Mononuclear cell (primary cell): Measurements from ENCODE around the gene SUGP1. TPM values are rescaled to one million over a fixed set of nuclear protein-coding genes. Genes with fewer than 3 reads are reported as not detected.
"Not testable (repeated sequence)": the region's sequence is repeated elsewhere in the genome, so short reads cannot be mapped to it uniquely, and the experiment has no call there.

ENCODE experiments used
- H3K27me3 ChIP-seq: 2 replicates; pipeline ENCODE4 v1.6.0; 2011; ENCODE audit warnings: low read length, control low read depth; ENCODE audit not compliant: insufficient read depth
- H3K4me1 ChIP-seq: 2 replicates; pipeline ENCODE4 v1.5.1; 2011; ENCODE audit warnings: mild to moderate bottlenecking, low read length, control low read depth; ENCODE audit not compliant: insufficient read depth
- H3K4me3 ChIP-seq: 2 replicates; pipeline ENCODE4 v1.5.1; 2011; ENCODE audit warnings: mild to moderate bottlenecking, low read length, moderate library complexity
- H3K9me3 ChIP-seq: 2 replicates; pipeline ENCODE4 v1.5.1; 2011; ENCODE audit warnings: low read depth, mild to moderate bottlenecking, control low read depth, low read length
- total RNA-seq: library from RNA; depleted of rRNA; stranded (reverse); fragments of >200 nt; gene quantifications from one replicate; pipeline ENCODE4 v1.2.3, GENCODE V29; 2012

The SUGP1 gene
- total RNA-seq: 23.5 TPM

DNA sequence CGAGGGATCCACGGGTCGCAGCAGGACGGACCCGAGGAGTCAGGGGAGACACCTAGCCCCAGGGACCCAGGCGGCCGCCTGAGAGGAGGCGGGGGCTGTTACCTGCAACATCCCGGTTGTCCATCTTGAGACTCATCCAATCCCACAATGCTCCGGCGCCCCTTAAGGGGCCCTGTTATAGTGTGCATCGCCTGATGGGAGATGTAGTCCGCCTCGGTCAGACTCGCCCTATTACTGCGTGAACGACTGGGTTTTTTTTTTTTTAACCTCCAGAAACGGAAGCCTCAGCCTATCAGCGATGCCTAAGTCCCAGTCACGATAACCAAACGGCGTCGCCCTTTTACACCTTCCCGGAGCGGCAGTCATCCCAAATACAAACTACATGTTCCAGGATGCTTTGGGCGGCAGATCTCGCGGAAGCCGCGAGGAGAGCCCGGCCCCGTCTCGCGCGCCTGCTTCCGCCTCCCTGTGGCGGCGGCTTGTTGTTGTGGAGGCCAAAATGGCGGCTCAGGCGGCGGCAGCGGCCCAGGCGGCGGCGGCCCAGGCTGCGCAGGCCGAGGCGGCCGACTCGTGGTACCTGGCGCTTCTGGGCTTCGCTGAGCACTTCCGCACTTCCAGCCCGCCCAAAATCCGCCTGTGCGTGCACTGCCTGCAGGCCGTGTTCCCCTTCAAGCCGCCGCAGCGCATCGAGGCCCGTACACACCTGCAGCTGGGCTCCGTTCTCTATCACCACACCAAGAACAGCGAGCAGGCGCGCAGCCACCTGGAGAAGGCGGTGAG is at the start of gene SUGP1, which contains the start of gene MAU2:
Gene SUGP1, minus strand, starts transcription at position 149 of the 780 bp plus-strand sequence. Its CDS starts 13 bp downstream, at position 136.
Gene MAU2, plus strand, starts transcription at position 469 of the 780 bp plus-strand sequence. Its CDS starts 31 bp downstream, at position 500.
- peak within 1 kb of the TSS; percentile 98 for H3K4me3 ChIP-seq
- H3K4me1 ChIP-seq: peaks cover 38% of the 10 kb centered on the region
- H3K9me3 ChIP-seq: no peaks in the 10 kb centered on the region
- no peaks in the 10 kb centered on the region for H3K27me3 ChIP-seq

- no peaks in the 10 kb centered on the region for H3K9me3 ChIP-seq
Measured at GRCh38 chr19:19368087-19368486, 47.8 kb upstream of the SUGP1 start.

DNA sequence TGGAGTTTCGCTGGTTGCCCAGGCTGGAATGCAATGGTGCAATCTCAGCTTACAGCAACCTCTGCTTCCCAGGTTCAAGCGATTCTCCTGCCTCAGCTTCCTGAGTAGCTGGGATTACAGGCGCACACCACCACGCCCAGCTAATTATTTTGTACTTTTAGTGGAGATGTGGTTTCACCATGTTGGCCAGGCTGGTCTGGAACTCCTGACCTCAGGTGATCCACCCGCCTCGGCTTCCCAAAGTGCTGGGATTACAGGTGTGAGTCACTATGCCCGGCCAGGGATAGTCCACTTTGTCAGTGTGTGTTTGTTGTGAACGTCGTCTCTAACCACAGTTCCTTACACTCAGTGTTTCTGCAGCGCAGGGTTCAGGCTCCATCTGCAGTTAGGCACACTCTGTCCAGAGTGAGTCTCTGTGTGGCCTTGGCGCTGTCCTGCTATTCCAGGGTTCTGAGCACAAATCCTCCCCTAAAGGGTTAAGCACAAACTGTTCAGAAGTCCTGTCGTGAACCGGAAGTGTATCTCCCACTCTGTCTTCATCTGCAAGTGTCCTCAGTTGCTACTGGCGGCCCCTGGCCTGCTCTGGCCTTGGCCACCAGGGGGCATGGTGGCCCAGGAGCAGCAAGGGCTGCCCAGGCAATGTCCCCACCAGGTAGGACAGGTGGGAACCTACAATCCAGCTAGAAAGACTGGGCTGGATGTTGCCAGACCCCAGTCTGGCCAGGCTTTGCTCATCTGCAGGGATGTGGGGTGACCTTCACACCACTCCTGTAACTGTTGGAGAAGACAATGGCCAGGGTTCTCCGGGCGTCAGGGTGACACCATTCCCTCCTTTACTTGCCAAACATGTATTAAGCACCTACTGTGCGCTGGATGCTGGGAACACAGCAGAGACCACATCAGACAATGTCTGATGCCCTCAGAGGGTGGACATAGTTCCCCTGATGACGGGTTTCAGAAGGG is 46.4 kb upstream of the SUGP1 start:
- Histone ChIP-seq H3K4me3 (no peak overlapping the region), H3K9me3 (no peaks in the 10 kb centered on the region), H3K27me3 (no peaks in the 10 kb centered on the region), H3K4me1 (peaks cover 25% of the 10 kb centered on the region)

More at GRCh38 chr19:19368087-19368486, 47.8 kb upstream of the SUGP1 start:
- no peak overlapping the region for H3K4me3 ChIP-seq
- peaks cover 38% of the 10 kb centered on the region for H3K4me1 ChIP-seq
- no peaks in the 10 kb centered on the region for H3K27me3 ChIP-seq

DNA sequence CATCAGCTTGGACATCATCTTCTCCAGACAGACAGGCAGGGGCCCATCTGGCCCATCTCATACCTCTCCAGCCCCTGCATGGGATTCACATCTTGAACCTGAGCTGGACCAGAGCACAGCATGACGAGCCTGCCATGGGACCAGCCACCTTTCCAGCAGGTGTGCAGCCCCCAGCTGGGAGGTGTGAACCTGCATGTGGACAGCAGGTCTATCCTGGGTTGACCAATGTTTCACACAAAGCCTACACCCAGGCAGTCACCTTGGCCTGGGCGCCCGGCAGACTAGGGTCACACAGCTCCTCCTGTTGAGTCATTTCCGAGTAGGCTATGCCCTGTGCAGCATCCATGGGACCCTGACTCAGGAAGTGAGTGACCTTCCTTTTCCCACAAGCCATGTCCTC is 41.8 kb upstream of the SUGP1 start:
- peaks cover 36% of the 10 kb centered on the region for H3K4me1 ChIP-seq

GRCh38 chr19:19361075-19361594 is 40.8 kb upstream of the SUGP1 start:
- Histone ChIP-seq H3K4me3 (no peak overlapping the region), H3K9me3 (no peaks in the 10 kb centered on the region), H3K4me1 (peaks cover 28% of the 10 kb centered on the region), H3K27me3 (no peaks in the 10 kb centered on the region)

More for the DNA sequence above, 41.8 kb upstream of the SUGP1 start:
- H3K27me3 ChIP-seq: no peaks in the 10 kb centered on the region
- H3K9me3 ChIP-seq: no peaks in the 10 kb centered on the region
- H3K4me3 ChIP-seq: no peak overlapping the region

- Histone ChIP-seq H3K4me3 (no peak overlapping the region), H3K9me3 (no peaks in the 10 kb centered on the region), H3K4me1 (peaks cover 10% of the 10 kb centered on the region), H3K27me3 (no peaks in the 10 kb centered on the region)
Measured at GRCh38 chr19:19356901-19357566, 36.7 kb upstream of the SUGP1 start.

DNA sequence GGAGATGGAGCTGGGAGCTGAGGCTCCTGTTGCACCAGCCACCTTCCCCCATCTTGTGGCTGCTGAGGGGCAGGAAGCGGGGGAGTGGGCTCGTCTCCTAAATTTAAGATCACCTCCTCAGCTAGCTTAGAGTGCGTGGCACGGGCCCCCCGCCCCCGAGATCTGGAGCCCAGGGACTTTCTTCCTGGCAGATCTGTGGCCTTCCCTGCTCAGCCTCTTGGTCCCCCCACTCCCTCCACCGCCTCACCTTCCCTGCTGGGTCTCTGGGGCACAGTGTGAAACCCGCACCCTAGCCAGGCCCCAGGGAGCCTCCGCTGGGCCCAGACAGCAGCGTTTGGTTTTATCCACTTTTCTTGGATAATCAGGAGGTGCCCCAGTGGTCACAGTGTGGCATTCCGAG is 36.2 kb upstream of the SUGP1 start:
- H3K9me3 ChIP-seq: no peaks in the 10 kb centered on the region
- H3K4me1 ChIP-seq: peaks cover 10% of the 10 kb centered on the region
- no peaks in the 10 kb centered on the region for H3K27me3 ChIP-seq
- no peak overlapping the region for H3K4me3 ChIP-seq

- H3K9me3 ChIP-seq: no peaks in the 10 kb centered on the region
- no peaks in the 10 kb centered on the region for H3K27me3 ChIP-seq
- peaks cover 2% of the 10 kb centered on the region for H3K4me1 ChIP-seq
- H3K4me3 ChIP-seq: no peak overlapping the region
Measured at GRCh38 chr19:19355606-19356139, 35.4 kb upstream of the SUGP1 start.

GRCh38 chr19:19354932-19355331 is 34.6 kb upstream of the SUGP1 start:
- Histone ChIP-seq H3K27me3 (no peaks in the 10 kb centered on the region), H3K9me3 (no peaks in the 10 kb centered on the region), H3K4me1 (no peaks in the 10 kb centered on the region), H3K4me3 (no peak overlapping the region)

DNA sequence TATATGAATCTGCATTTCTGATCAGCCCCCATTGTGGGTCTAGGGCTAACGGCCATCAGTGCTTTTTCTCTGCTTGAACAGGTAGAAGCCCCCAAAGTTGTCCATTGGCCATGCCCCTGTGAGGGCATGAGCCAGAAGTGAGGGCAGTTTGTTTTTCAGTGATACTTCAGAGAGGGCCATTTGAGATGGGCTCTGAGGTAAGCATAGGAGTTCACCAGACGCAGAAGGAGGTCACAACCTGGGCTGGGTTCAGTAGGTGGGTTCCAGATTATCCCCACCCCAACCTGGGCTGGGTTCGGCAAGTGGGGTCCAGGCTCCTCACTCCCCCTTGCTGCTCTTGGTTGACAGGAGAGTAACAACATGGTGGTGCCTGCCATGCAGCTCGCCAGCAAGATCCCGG is 33.7 kb upstream of the SUGP1 start:
- no peaks in the 10 kb centered on the region for H3K9me3 ChIP-seq
- H3K4me3 ChIP-seq: no peak overlapping the region
- H3K4me1 ChIP-seq: no peaks in the 10 kb centered on the region
- no peaks in the 10 kb centered on the region for H3K27me3 ChIP-seq

- no peak overlapping the region for H3K4me3 ChIP-seq
- H3K4me1 ChIP-seq: no peaks in the 10 kb centered on the region
- no peaks in the 10 kb centered on the region for H3K9me3 ChIP-seq
- H3K27me3 ChIP-seq: no peaks in the 10 kb centered on the region
Measured at GRCh38 chr19:19352823-19353222, 32.5 kb upstream of the SUGP1 start.

DNA sequence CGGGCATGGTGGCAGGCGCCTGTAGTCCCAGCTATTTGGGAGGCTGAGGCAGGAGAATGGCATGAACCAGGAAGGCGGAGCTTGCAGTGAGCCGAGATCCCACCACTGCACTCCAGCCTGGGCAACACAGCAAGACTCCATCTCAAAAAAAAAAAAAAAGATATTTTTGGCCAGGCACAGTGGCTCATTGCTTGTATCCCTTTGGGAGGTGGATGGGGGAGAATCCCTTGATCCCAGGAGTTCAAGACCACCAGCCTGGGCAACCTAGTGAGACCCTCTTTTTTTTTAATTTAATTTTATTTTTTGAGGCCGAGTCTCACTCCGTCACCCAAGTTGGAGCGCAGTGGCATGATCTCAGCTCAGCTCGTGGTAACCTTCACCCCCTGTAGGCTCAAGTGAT is 30.4 kb upstream of the SUGP1 start:
- H3K9me3 ChIP-seq, H3K4me3 ChIP-seq, H3K4me1 ChIP-seq, H3K27me3 ChIP-seq: not testable (repeated sequence)

GRCh38 chr19:19349365-19349764 is 29.1 kb upstream of the SUGP1 start:
- Histone ChIP-seq H3K27me3 (no peaks in the 10 kb centered on the region), H3K4me1 (no peaks in the 10 kb centered on the region), H3K4me3 (no peak overlapping the region), H3K9me3 (no peaks in the 10 kb centered on the region)

GRCh38 chr19:19348266-19348665 is 28.0 kb upstream of the SUGP1 start:
- Histone ChIP-seq H3K4me3 (no peak overlapping the region), H3K9me3 (no peaks in the 10 kb centered on the region), H3K27me3 (no peaks in the 10 kb centered on the region), H3K4me1 (no peaks in the 10 kb centered on the region)
